Kidney (tissue), 14 donors: ENCODE measurements around the gene TARBP1. TPM values are rescaled to one million over a fixed set of nuclear protein-coding genes. Genes with fewer than 3 reads are reported as not detected.
"Not testable (repeated sequence)": the region's sequence is repeated elsewhere in the genome, so short reads cannot be mapped to it uniquely, and the experiment has no call there.

ENCODE experiments used
- DNase-seq, 5 donors: peaks; one replicate each; pipeline ENCODE4 v3.0.0-alpha.2; 2013 to 2020
- FAIRE-seq: peaks from 2 replicates; lab custom pipeline; 2012; peaks lifted over from hg19 to GRCh38; lab: Jason Lieb, UNC
- H3K27ac ChIP-seq, 2 donors: one replicate each; pipeline ENCODE4 v1.7.0; 2013; ENCODE audit warnings: low read depth in 2 of 2, low read length in 2 of 2, inconsistent platforms in 1 of 2
- H3K27me3 ChIP-seq: one replicate; pipeline ENCODE4 v1.7.1; 2013; ENCODE audit warnings: low read length, inconsistent platforms; ENCODE audit not compliant: control insufficient read depth, insufficient read depth
- H3K36me3 ChIP-seq, 3 donors: one replicate each; pipeline versions ENCODE4 v1.7.0 to v1.7.1; 2013; ENCODE audit warnings: low read length in 3 of 3, control low read depth in 1 of 3, inconsistent platforms in 1 of 3; ENCODE audit not compliant: insufficient read depth in 3 of 3, control insufficient read depth in 2 of 3
- H3K4me1 ChIP-seq, 3 donors: one replicate each; pipeline versions ENCODE4 v1.7.0 to v1.7.1; 2013; ENCODE audit warnings: low read length in 3 of 3, inconsistent platforms in 1 of 3, low read depth in 1 of 3; ENCODE audit not compliant: control insufficient read depth in 2 of 3, insufficient read depth in 2 of 3
- H3K4me3 ChIP-seq, 3 donors: one replicate each; pipeline versions ENCODE4 v1.7.0 to v1.8.1; 2013; ENCODE audit warnings: low read length in 3 of 3, control low read depth in 1 of 3, inconsistent platforms in 1 of 3
- H3K9ac ChIP-seq, 3 donors: one replicate each; pipeline versions ENCODE4 v1.7.0 to v1.7.1; 2013; ENCODE audit warnings: low read length in 3 of 3, control low read depth in 1 of 3, inconsistent platforms in 1 of 3
- H3K9me3 ChIP-seq, 3 donors: one replicate each; pipeline versions ENCODE4 v1.7.0 to v1.7.1; 2013; ENCODE audit warnings: low read length in 3 of 3, control low read depth in 1 of 3, inconsistent platforms in 1 of 3; ENCODE audit not compliant: control insufficient read depth in 2 of 3, insufficient read depth in 1 of 3
- CTCF ChIP-seq: IDR thresholded peaks from 3 replicates; pipeline ENCODE4 v1.5.1; 2012; ENCODE audit warnings: mild to moderate bottlenecking, moderate library complexity, borderline replicate concordance; ENCODE audit not compliant: insufficient read depth; ENCODE audit errors: extremely low read depth
- intact Hi-C: fragments of 100-400 bp; cut with DNase I; formaldehyde crosslinking; loops from one replicate; pipeline ENCODE4 v1.11.1; 2022
- polyA plus RNA-seq: library from polyadenylated mRNA; stranded (reverse); fragments of 350-450 nt; fragmentation: Illumina TruSeq; extraction: RNeasy Lipid Tissue Mini Kit (QIAGEN cat#74804); gene quantifications from one replicate; pipeline ENCODE4 v1.2.3, GENCODE V29; 2014; ENCODE audit warnings: low read depth, low replicate concordance; ENCODE audit not compliant: insufficient read depth
- total RNA-seq: library from RNA; stranded (reverse); fragmentation: NEBNext Ultra II Directional; extraction: Animal tissue kit (Norgen Biotek cat#: 25700); gene quantifications from one replicate; pipeline ENCODE4 v1.2.1, GENCODE V29; 2021
- donor health status: control.
- donor health status: control.
- donor health status: control.
- donor health status: control.
- donor health status: control.
- donor health status: DM: yes; HTN: yes; CAD: no.
- donor health status: Normal renal cell carcinoma (clear cell type).

The TARBP1 gene
- total and polyA plus RNA-seq, 2 donors from 2014 or later = 14.3 to 26.2 TPM

DNA sequence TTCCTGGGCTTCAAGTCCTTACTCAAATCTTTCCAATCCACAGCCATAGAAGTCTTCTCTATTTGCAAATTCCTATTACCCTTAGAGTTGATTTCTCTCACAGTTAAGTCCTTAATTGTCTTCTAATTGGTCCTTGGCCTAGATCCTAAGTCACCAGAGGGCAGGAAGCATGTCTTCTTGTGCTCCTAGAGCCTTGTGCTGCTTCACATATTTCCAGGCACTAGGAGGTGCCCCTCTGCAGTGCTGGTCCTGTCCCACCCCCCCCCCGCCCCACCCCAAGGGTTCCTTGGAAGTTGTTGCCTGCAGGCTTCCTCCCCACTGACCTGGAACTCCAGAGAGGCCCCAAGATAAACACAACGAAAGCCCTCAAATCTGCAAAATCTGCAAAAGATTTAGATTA is 28.1 kb upstream of the TARBP1 start:
- FAIRE-seq = no peak

DNA sequence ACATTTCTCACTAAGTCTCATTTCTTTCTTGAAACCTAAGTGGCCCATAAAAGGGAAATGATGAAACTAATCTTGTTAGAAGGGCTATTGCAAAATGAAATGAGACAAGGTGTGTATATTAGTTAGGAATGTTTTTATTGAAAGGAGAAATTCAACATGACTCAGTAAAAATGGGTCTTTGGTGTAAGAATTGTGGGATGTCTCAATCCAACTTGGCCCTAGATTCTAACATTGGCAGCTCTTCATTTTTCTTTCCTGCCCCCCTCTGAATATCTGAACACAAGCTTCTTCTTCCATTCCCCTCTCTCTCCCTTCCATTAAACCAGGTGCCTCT is 26.8 kb upstream of the TARBP1 start:
- Histone ChIP-seq H3K9ac (no peak overlapping the region), H3K27me3 (no peaks in the 10 kb centered on the region), H3K4me1 (peaks cover 0 to 6% (median 0%) of the 10 kb centered on the region in 3 donors), H3K9me3 (no peaks in the 10 kb centered on the region), H3K36me3 (no peaks in the 10 kb centered on the region), H3K27ac (no peak overlapping the region), H3K4me3 (no peak overlapping the region)
- no peak for DNase-seq
- TF ChIP-seq CTCF = no peak
- FAIRE-seq = no peak
- intact Hi-C loops = no loop called here

More for the DNA sequence above, 28.1 kb upstream of the TARBP1 start:
- no peak for TF ChIP-seq CTCF
- no peak for DNase-seq
- intact Hi-C loops = no loop called here
- Histone ChIP-seq H3K9me3 (no peaks in the 10 kb centered on the region), H3K9ac (no peak overlapping the region), H3K4me1 (peaks cover 0 to 6% (median 0%) of the 10 kb centered on the region in 3 donors), H3K36me3 (no peaks in the 10 kb centered on the region), H3K27ac (no peak overlapping the region), H3K4me3 (no peak overlapping the region), H3K27me3 (no peaks in the 10 kb centered on the region)

DNA sequence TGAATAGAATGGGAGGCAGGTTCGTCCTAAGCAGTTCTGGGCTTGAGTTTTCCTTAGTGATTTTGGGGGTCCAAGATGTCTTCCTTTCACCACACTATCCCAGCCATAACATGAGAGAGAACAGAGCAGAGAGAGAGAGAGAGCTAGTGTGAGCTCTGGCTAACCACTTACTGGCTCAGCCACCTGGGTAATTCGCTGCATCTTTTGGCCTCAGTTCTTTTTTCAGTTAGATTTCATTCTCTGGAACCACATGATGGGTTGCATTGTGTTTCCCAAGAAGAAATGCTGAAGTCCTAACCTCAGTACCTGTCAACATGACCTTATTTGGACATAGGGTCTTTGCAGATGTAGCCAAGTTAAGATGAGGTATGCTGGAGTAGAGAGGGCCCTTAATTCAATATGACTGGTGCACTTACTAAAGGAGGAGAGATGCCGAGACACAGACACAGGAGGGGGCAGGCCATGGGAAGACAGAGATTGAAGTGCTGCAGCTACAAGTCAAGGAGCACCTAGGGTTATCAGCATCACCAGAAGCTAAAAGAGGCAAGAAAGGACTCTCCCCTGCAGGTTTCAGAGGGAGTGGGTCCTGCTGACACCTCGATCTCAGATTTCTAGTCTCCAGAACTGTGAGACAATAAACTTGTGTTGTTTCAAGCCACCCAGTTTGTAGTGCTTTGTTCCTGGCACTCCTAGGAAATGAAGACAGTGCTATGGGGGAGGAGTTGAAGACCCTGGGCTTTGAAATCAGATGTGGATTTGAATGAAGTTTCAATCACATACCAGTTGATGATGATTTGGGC is 26.2 kb upstream of the TARBP1 start:
- H3K27me3 ChIP-seq = no peaks in the 10 kb centered on the region
- no peaks in the 10 kb centered on the region for H3K36me3 ChIP-seq
- DNase-seq (peak in 3 of 5 donors; percentile 48 to 57 (median 48)), FAIRE-seq (no peak)
- H3K4me3 ChIP-seq = no peak overlapping the region
- H3K9ac ChIP-seq = no peak overlapping the region
- no peak overlapping the region for H3K27ac ChIP-seq
- H3K4me1 ChIP-seq = peaks cover 0 to 8% (median 3%) of the 10 kb centered on the region in 3 donors
- no peak for TF ChIP-seq CTCF
- H3K9me3 ChIP-seq = no peaks in the 10 kb centered on the region
- intact Hi-C loops = no loop called here

DNA sequence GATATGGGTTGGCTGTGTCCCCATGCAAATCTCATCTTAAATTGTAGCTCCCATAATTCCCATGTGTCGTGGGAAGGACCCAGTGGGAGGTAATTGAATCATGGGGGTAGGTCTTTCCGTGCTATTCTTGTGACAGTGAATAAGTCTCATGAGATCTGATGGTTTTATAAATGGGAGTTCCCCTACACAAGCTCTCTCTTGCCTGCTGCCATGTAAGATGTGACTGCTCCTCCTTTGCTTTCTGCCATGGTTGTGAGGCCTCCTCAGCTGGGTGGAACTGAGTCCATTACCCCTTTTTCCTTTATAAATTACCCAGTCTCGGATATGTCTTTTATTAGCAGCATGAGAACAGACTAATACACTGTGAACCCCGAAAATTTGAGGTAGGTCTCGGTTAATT is 25.3 kb upstream of the TARBP1 start:
- peak overlapping the region in 1 of 2 donors; percentile 16 for H3K27ac ChIP-seq
- H3K9ac ChIP-seq, H3K4me3 ChIP-seq, DNase-seq, FAIRE-seq, H3K36me3 ChIP-seq, H3K27me3 ChIP-seq, H3K9me3 ChIP-seq, intact Hi-C loops: not testable (repeated sequence)
- H3K4me1 ChIP-seq = peaks cover 0 to 16% (median 9%) of the 10 kb centered on the region in 3 donors
